Thyroid gland (tissue), 4 donors: ENCODE data around the gene FAM76A.

Experiments
- POLR2A ChIP-seq, 2 donors: fragments of 450-650 bp; IDR thresholded peaks; one replicate each; pipeline ENCODE4 v1.6.1; 2017; ENCODE audit warnings: antibody characterized with exemption in 2 of 2, mild to moderate bottlenecking in 2 of 2, moderate library complexity in 1 of 2
- TF ChIP-seq, protein P1 (sequence below), 6 experiments: fragments of 200-600 bp in 3 of 6; fragments of 450-650 bp in 3 of 6; sonication (generic) in 3 of 6; IDR thresholded peaks; one replicate each; pipeline ENCODE4 v1.5.1; 2016 to 2019; ENCODE audit warnings: antibody characterized with exemption in 6 of 6, mild to moderate bottlenecking in 2 of 6, inconsistent platforms in 1 of 6, moderate library complexity in 1 of 6

GRCh38 chr1:27772036-27772931, 46.5 kb downstream of the FAM76A start:
- TF ChIP-seq, protein P1, sequence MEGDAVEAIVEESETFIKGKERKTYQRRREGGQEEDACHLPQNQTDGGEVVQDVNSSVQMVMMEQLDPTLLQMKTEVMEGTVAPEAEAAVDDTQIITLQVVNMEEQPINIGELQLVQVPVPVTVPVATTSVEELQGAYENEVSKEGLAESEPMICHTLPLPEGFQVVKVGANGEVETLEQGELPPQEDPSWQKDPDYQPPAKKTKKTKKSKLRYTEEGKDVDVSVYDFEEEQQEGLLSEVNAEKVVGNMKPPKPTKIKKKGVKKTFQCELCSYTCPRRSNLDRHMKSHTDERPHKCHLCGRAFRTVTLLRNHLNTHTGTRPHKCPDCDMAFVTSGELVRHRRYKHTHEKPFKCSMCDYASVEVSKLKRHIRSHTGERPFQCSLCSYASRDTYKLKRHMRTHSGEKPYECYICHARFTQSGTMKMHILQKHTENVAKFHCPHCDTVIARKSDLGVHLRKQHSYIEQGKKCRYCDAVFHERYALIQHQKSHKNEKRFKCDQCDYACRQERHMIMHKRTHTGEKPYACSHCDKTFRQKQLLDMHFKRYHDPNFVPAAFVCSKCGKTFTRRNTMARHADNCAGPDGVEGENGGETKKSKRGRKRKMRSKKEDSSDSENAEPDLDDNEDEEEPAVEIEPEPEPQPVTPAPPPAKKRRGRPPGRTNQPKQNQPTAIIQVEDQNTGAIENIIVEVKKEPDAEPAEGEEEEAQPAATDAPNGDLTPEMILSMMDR (IDR thresholded peaks at IDR 0.05): no peak
- TF ChIP-seq POLR2A (IDR thresholded peaks at IDR 0.05): no peak
